ENCODE results near the gene VANGL1.

Gene VANGL1

GRCh38 chr1:115660151-115660550, 18.4 kb downstream of the VANGL1 start:
- H3K79me2 ChIP-seq (ENCODE audit: low read length), result no peaks in the 10 kb centered on the region
- no peak overlapping the region for H2AFZ ChIP-seq (ENCODE audit: low read length)
- no peaks in the 10 kb centered on the region for H3K9me3 ChIP-seq (replicated peaks; ENCODE audit: insufficient read depth, low read length)
- no peak overlapping the region for H3K9ac ChIP-seq (ENCODE audit: low read length)
- H3K9me2 ChIP-seq (replicated peaks; ENCODE audit: insufficient read depth, low read length), result no peaks in the 10 kb centered on the region
- H3K27ac ChIP-seq (ENCODE audit: low read length), result no peak overlapping the region
- H3K4me1 ChIP-seq (ENCODE audit: low read length), result no peaks in the 10 kb centered on the region
- H3K4me3 ChIP-seq (ENCODE audit: low read length), result no peak overlapping the region
- no peak overlapping the region for H3K4me2 ChIP-seq (ENCODE audit: low read depth, low read length)
- no peaks in the 10 kb centered on the region for H4K20me1 ChIP-seq (ENCODE audit: insufficient read depth, low read length)
- H3K36me3 ChIP-seq (replicated peaks; ENCODE audit: insufficient read depth, low read length), result no peaks in the 10 kb centered on the region
- DNase-seq, result no peak
- no peaks in the 10 kb centered on the region for H3F3A ChIP-seq (ENCODE audit: insufficient read depth, low read length)
- H3K27me3 ChIP-seq (replicated peaks; ENCODE audit: insufficient read depth, low read length), result no peaks in the 10 kb centered on the region
- no peak for TF ChIP-seq CTCF (IDR thresholded peaks at IDR 0.05; ENCODE audit: low read length)
- TF ChIP-seq EZH2phosphoT487 (IDR thresholded peaks at IDR 0.05; ENCODE audit: low read length), result no peak
- no peak for TF ChIP-seq EZH2 (optimal IDR thresholded peaks at IDR 0.05; ENCODE audit: low read depth, low read length)

GRCh38 chr1:115661157-115661556, 19.4 kb downstream of the VANGL1 start:
- Histone ChIP-seq H3K79me2 (ENCODE audit: low read length) (no peaks in the 10 kb centered on the region), H4K20me1 (ENCODE audit: insufficient read depth, low read length) (no peaks in the 10 kb centered on the region), H3K4me3 (ENCODE audit: low read length) (no peak overlapping the region), H3K9ac (ENCODE audit: low read length) (no peak overlapping the region), H3K9me3 (replicated peaks; ENCODE audit: insufficient read depth, low read length) (no peaks in the 10 kb centered on the region), H3K27ac (ENCODE audit: low read length) (no peak overlapping the region), H3K4me2 (ENCODE audit: low read depth, low read length) (no peak overlapping the region), H3F3A (ENCODE audit: insufficient read depth, low read length) (no peaks in the 10 kb centered on the region), H2AFZ (ENCODE audit: low read length) (no peak overlapping the region), H3K27me3 (replicated peaks; ENCODE audit: insufficient read depth, low read length) (no peaks in the 10 kb centered on the region), H3K9me2 (replicated peaks; ENCODE audit: insufficient read depth, low read length) (no peaks in the 10 kb centered on the region), H3K4me1 (ENCODE audit: low read length) (no peaks in the 10 kb centered on the region), H3K36me3 (replicated peaks; ENCODE audit: insufficient read depth, low read length) (no peaks in the 10 kb centered on the region)
- TF ChIP-seq CTCF (IDR thresholded peaks at IDR 0.05; ENCODE audit: low read length) (no peak), EZH2phosphoT487 (IDR thresholded peaks at IDR 0.05; ENCODE audit: low read length) (no peak), EZH2 (optimal IDR thresholded peaks at IDR 0.05; ENCODE audit: low read depth, low read length) (no peak)
- DNase-seq, result no peak

- DNase-seq, result no peak
- no peaks in the 10 kb centered on the region for H3K9me3 ChIP-seq (replicated peaks; ENCODE audit: insufficient read depth, low read length)
Observed at GRCh38 chr1:115665319-115666096, 23.7 kb downstream of the VANGL1 start.

More at GRCh38 chr1:115665319-115666096, 23.7 kb downstream of the VANGL1 start:
- Histone ChIP-seq H3K4me3 (ENCODE audit: low read length) (no peak overlapping the region), H3K9ac (ENCODE audit: low read length) (no peak overlapping the region), H3K27ac (ENCODE audit: low read length) (no peak overlapping the region), H3K79me2 (ENCODE audit: low read length) (no peaks in the 10 kb centered on the region), H2AFZ (ENCODE audit: low read length) (no peak overlapping the region), H3K4me2 (ENCODE audit: low read depth, low read length) (no peak overlapping the region), H3K4me1 (ENCODE audit: low read length) (0 out of 2 replicates have a peak, but pooled peaks cover 3% of the 10 kb centered on the region), H4K20me1 (ENCODE audit: insufficient read depth, low read length) (no peaks in the 10 kb centered on the region), H3K9me2 (replicated peaks; ENCODE audit: insufficient read depth, low read length) (no peaks in the 10 kb centered on the region), H3K36me3 (replicated peaks; ENCODE audit: insufficient read depth, low read length) (no peaks in the 10 kb centered on the region), H3K27me3 (replicated peaks; ENCODE audit: insufficient read depth, low read length) (no peaks in the 10 kb centered on the region), H3F3A (ENCODE audit: insufficient read depth, low read length) (no peaks in the 10 kb centered on the region)
- TF ChIP-seq EZH2phosphoT487 (IDR thresholded peaks at IDR 0.05; ENCODE audit: low read length), result no peak
- TF ChIP-seq CTCF (IDR thresholded peaks at IDR 0.05; ENCODE audit: low read length), result no peak
- TF ChIP-seq EZH2 (optimal IDR thresholded peaks at IDR 0.05; ENCODE audit: low read depth, low read length), result no peak
